ENCODE data around the gene ZFAND3. TPM values are rescaled to one million over a fixed set of nuclear protein-coding genes. Genes with fewer than 3 reads are reported as not detected.
"Not testable (repeated sequence)": the region's sequence is repeated elsewhere in the genome, so short reads cannot be mapped to it uniquely, and the experiment has no call there.

Gene ZFAND3
- total RNA-seq, 1 donor: 25.6 TPM

DNA sequence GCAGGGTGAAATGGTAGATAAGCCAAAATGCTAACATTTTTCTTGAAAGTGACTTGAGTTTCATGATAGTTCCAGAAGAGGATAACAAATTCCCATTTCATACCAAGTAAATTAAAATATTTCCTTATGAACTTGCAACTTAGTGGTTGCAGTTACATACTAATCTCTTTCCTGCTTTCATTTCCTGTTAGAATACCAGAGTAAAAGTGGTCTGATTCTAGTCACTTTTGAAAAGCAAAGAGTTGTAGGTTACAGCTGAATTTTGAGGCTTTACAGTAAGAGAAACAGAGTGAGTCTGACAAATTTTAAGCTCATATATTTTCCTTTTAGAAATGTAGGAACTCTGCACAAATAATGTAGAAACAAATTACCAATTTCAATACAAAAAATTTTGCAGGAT is 117.4 kb downstream of the ZFAND3 start:
- Histone ChIP-seq H3K27me3 (ENCODE audit: insufficient read depth, low read length) (no peaks in the 10 kb centered on the region), H3K4me3 (ENCODE audit: low read length) (no peak overlapping the region), H3K9me3 (ENCODE audit: low read depth, low read length) (no peaks in the 10 kb centered on the region), H3K4me1 (ENCODE audit: insufficient read depth, low read length) (peaks cover 5% of the 10 kb centered on the region)

DNA sequence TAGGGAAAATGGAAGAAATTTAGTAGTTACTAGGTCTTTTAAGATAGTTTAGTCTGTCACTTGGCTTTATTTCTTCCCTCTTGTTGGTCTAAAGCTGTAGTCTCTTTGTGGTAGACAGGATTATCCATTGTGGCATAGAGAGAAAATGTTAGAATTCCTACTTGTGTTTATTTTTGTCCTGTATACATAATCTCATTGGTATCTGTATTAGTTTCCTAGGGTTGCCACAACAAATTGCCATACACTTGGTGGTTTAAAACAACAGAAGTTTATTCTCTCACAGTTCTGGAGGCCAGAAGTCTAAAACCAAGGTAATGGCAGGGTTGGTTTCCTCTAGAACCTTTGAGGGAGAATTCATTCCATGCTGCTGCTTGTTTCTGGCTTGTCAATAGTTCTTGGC is 119.4 kb downstream of the ZFAND3 start:
- no peaks in the 10 kb centered on the region for H3K9me3 ChIP-seq (ENCODE audit: low read depth, low read length)
- H3K4me3 ChIP-seq (ENCODE audit: low read length): no peak overlapping the region
- no peaks in the 10 kb centered on the region for H3K27me3 ChIP-seq (ENCODE audit: insufficient read depth, low read length)
- peaks cover 5% of the 10 kb centered on the region for H3K4me1 ChIP-seq (ENCODE audit: insufficient read depth, low read length)

DNA sequence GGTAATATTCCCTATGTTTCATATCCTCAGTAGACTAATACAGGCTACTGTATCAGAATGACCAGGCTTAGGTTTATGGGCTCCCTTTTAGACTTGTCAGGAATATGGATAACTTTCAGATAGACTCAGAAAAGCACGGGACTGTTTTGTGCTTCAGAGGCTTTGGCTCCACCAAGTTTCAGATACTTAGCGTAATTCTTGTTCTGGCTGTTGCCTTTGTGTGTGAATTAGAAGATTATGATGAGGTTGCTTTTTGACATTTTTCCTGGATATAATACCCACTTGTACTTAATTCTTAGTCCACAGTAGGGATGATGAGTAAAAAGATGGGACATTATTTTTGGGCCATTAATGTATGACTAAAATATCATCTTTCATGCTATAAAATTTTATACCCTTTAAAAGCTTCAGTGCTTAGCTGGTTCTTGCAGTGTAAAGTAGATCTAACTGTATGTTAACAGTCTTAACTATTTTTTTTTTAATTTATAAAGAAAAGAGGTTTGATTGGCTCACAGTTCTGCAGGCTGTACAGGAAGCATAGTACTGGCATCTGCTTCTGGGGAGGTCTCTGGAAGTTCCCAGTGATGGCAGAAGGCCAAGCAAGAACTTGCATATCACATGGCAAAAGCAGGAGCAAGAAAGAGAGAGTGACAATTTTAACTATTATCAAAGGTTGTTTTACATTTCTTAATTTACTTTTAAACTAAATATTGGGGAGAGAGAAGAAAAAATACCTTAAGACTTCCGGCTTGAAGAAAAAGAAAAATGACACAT is 120.7 kb downstream of the ZFAND3 start:
- H3K9me3 ChIP-seq (ENCODE audit: low read depth, low read length): no peaks in the 10 kb centered on the region
- H3K4me1 ChIP-seq (ENCODE audit: insufficient read depth, low read length): peaks cover 5% of the 10 kb centered on the region

DNA sequence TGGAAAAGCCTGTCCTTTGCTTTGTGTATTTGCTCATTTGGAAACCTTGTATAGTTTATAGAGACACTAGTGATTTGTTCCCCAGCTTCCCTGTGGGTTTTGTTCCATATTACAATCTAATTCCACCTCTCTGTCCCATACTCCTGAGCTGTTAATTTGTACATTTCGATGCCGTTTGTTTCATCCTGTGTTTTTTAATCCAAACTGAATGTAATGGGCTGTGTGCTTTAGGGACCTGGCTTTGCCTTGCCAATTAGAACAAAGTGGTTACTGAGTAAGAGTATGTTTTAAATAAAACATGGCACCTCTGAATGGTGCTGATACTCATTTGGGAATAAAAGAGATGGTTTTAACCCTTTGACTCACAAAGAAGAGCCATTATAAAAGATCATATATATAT is 122.3 kb downstream of the ZFAND3 start:
- peaks cover 5% of the 10 kb centered on the region for H3K4me1 ChIP-seq (ENCODE audit: insufficient read depth, low read length)
- no peaks in the 10 kb centered on the region for H3K27me3 ChIP-seq (ENCODE audit: insufficient read depth, low read length)
- H3K4me3 ChIP-seq (ENCODE audit: low read length): no peak overlapping the region
- no peaks in the 10 kb centered on the region for H3K9me3 ChIP-seq (ENCODE audit: low read depth, low read length)

More for the DNA sequence above, 120.7 kb downstream of the ZFAND3 start:
- Histone ChIP-seq H3K27me3 (ENCODE audit: insufficient read depth, low read length) (no peaks in the 10 kb centered on the region), H3K4me3 (ENCODE audit: low read length) (no peak overlapping the region)

DNA sequence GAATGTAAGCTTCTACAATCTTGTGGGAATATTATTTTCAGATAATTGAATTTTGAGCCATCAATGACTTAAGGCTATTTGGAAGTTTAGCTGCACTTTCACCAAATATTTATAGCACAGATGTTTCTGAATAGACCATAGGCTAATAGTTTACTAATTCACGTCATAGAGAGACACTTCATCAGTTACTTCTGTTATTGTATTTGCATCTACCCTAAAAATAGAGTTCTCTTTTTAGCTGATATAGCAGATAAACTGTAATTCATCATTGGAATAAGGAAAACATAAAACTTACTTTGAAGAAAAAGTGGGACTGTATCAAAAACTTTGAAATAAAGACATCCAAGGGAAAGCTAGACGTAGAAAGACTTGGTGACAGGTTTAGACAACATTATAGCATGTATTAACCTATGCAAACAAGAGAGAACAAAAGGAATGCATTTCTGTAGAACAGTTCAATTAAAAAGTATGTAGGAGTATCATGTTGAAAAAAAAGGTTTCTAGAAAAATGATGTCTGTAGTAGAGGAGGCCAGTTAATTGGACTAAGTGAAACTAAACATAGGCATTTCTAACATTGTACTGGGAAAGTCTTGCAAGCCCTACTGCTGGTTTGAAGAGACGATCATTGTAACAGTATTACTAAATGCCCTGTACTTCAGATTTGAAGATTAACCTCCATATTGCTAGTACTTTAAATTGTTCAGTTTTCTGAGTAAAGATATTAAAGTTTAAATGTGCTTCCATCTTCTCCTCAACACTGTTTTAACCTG is 123.3 kb downstream of the ZFAND3 start:
- Histone ChIP-seq H3K4me1 (ENCODE audit: insufficient read depth, low read length) (no peaks in the 10 kb centered on the region), H3K9me3 (ENCODE audit: low read depth, low read length) (no peaks in the 10 kb centered on the region), H3K4me3 (ENCODE audit: low read length) (no peak overlapping the region), H3K27me3 (ENCODE audit: insufficient read depth, low read length) (no peaks in the 10 kb centered on the region)

DNA sequence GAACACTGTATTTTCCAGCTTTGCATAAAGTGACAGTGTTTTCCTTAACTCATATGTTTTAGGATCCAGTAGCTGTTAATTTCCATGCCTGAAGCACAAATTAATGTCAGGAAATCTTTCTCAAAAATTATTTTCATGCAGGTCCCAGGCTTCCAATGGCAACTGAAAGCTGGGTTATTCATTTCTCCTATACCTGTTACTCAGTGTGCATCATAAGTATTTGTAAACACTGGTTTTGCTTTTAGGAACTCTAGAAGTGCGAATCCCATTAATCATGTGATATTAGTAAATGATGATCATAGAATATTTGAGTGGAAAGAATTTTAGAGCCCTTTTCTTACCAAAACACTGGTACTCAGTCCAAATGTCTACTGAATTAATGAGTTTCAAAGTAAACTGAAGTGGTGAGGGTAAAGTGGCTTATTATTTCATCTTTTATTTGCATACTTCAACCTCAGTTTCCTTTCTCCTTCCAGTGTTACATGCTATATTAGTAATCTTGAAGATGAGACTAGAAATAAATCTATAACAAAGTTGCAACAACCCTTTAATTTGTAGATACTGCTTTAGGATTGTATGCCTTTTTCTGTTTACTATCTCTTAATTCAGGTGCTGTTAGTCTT is 124.0 kb downstream of the ZFAND3 start:
- no peak overlapping the region for H3K4me3 ChIP-seq (ENCODE audit: low read length)
- no peaks in the 10 kb centered on the region for H3K9me3 ChIP-seq (ENCODE audit: low read depth, low read length)
- H3K4me1 ChIP-seq (ENCODE audit: insufficient read depth, low read length): no peaks in the 10 kb centered on the region
- H3K27me3 ChIP-seq (ENCODE audit: insufficient read depth, low read length): no peaks in the 10 kb centered on the region

DNA sequence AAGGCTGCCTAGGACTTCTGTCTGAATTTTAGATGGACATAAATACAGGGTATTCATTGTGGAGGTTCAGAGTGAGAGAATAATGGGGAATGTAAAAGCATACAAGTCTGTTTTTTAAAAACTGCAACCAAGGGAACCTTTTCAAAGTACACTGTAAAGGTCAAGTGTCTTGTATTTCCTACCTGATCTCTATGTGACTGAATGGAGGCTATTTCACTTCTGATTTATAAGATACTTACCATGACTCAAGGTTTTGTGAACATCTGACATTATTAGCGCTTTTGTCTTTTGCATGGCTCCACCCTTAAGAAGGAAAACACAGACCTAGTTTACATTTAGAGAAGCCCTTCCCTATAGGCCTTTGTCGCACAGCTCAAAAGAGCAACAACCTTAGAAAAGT is 126.5 kb downstream of the ZFAND3 start:
- Histone ChIP-seq H3K4me1 (ENCODE audit: insufficient read depth, low read length) (peaks cover 5% of the 10 kb centered on the region), H3K9me3 (ENCODE audit: low read depth, low read length) (no peaks in the 10 kb centered on the region), H3K27me3 (ENCODE audit: insufficient read depth, low read length) (no peaks in the 10 kb centered on the region), H3K4me3 (ENCODE audit: low read length) (no peak overlapping the region)

DNA sequence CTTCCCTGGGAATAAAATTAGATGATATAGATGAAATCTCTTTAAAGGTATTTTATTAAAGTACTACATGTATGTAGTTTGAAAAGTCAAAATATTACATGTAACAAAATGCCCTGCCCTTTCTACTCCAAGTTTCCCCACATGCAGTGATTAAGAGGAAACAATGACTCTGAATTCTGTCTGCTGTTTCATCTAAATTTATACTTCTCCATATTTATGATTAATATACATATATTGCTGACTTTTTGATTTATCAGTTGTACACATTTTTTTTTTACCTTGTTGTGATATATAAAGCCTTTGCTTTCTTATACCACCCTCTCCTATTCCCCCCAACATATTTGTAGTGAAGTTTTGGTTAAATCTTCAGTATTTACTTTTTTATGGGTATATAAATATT is 127.9 kb downstream of the ZFAND3 start:
- Histone ChIP-seq H3K27me3 (ENCODE audit: insufficient read depth, low read length) (no peaks in the 10 kb centered on the region), H3K4me1 (ENCODE audit: insufficient read depth, low read length) (peaks cover 12% of the 10 kb centered on the region), H3K4me3 (ENCODE audit: low read length) (no peak overlapping the region), H3K9me3 (ENCODE audit: low read depth, low read length) (no peaks in the 10 kb centered on the region)

DNA sequence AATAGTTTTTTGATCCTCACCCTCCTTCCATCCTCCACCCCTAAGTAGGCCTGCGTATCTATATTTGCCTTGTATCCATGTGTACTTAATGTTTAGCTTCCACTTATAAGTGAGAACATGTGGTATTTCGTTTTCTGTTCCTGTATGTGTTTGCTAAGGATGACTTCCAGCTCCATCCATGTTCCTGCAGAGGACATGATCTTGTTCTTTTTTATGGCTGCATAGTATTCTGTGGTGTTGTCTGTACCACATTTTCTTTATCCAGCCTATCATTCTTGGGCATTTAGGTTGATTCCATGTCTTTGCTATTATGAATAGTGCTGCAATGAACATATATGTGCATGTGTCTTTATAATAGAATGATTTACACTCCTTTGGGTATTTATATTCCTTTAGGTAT is 129.1 kb downstream of the ZFAND3 start:
- peaks cover 14% of the 10 kb centered on the region for H3K4me1 ChIP-seq (ENCODE audit: insufficient read depth, low read length)
- not testable (repeated sequence) for H3K4me3 ChIP-seq (ENCODE audit: low read length); H3K9me3 ChIP-seq (ENCODE audit: low read depth, low read length); H3K27me3 ChIP-seq (ENCODE audit: insufficient read depth, low read length)

DNA sequence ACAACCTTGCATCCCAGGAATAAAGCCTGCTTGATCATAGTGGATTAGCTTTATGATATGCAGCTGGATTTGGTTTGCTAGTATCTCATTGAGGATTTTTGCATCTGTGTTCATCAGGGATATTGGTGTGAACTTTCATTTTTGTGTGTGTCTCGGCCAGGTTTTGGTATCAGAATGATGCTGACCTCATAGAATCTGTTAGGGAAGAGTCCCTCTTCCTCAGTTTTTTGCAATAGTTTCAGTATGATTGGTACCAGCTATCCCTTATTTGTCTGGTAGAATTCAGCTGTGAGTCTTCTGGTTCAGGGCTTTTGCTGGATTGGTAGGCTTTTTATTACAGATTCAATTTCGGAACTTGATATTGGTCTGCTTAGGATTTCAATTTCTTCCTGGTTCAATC is 132.5 kb downstream of the ZFAND3 start:
- Histone ChIP-seq H3K4me3 (ENCODE audit: low read length) (no peak overlapping the region), H3K9me3 (ENCODE audit: low read depth, low read length) (no peaks in the 10 kb centered on the region), H3K4me1 (ENCODE audit: insufficient read depth, low read length) (peaks cover 14% of the 10 kb centered on the region), H3K27me3 (ENCODE audit: insufficient read depth, low read length) (no peaks in the 10 kb centered on the region)

DNA sequence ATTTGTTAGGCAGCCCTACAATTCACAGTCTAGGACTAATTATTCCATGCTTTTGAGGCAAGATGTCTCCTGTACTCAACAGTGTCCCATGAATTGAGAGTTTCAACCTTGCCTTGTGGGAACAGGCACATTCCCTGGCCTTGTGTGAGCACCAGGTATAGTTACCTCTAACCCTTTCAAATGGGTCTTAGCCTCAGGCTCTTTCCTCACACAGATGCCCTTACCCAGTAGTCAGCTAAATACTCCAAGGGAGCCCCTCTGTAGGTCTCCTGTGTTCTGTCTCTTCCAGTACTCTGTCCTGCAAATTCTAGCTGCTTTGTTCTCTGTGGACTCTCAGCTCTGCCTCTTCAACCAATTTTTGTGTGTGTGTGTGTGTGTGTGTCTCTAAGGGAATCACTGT is 135.3 kb downstream of the ZFAND3 start:
- peaks cover 9% of the 10 kb centered on the region for H3K4me1 ChIP-seq (ENCODE audit: insufficient read depth, low read length)
- H3K4me3 ChIP-seq (ENCODE audit: low read length): no peak overlapping the region
- H3K27me3 ChIP-seq (ENCODE audit: insufficient read depth, low read length): no peaks in the 10 kb centered on the region
- H3K9me3 ChIP-seq (ENCODE audit: low read depth, low read length): no peaks in the 10 kb centered on the region

DNA sequence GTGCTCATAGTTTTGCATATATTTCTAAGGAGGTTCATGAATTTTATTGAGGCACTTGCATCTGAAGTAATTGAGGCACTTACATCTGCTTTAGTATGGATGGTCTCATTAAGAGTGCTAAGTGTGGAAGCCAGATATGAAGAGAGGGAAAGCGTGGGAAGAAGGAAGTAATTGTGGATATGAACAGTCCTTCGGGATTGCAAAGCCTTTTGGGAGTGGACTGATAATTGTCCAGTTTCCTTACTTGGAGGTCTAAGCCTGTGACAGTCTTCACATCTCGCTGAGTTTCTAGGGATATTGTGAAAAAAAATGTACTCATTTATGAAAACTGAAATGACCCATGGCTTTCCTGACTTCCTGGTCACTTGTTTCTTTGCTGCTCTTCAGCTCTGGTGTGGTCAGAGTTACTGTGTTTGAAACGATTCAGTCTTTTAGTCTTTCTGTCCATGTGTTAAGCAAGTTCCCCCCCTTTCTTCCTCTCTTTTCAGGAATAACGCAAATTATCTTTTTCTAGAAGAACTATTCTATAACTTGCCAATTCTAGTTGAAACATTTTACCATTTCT is 137.3 kb downstream of the ZFAND3 start:
- no peaks in the 10 kb centered on the region for H3K27me3 ChIP-seq (ENCODE audit: insufficient read depth, low read length)
- no peak overlapping the region for H3K4me3 ChIP-seq (ENCODE audit: low read length)
- H3K9me3 ChIP-seq (ENCODE audit: low read depth, low read length): no peaks in the 10 kb centered on the region
- H3K4me1 ChIP-seq (ENCODE audit: insufficient read depth, low read length): peaks cover 9% of the 10 kb centered on the region

DNA sequence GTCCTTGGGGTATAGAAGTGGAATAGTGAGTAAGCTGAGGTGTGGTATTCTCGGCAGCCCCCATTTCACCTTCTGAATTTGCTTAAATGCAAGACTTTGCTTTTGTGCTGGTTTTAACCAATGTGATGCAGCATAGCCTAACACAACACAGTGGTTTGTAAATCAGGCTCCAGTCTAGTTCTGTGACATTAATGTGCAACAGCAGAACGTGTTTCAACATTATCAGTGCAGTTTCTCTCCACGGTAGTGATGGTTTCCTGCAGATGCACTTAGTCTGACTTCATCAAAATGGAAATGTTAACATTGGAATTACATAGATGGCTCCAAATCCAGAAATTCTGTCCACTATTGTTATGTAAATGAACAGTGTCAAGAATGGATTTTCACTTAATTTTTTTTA is 139.5 kb downstream of the ZFAND3 start:
- Histone ChIP-seq H3K9me3 (ENCODE audit: low read depth, low read length) (no peaks in the 10 kb centered on the region), H3K4me1 (ENCODE audit: insufficient read depth, low read length) (no peaks in the 10 kb centered on the region), H3K4me3 (ENCODE audit: low read length) (no peak overlapping the region), H3K27me3 (ENCODE audit: insufficient read depth, low read length) (no peaks in the 10 kb centered on the region)

DNA sequence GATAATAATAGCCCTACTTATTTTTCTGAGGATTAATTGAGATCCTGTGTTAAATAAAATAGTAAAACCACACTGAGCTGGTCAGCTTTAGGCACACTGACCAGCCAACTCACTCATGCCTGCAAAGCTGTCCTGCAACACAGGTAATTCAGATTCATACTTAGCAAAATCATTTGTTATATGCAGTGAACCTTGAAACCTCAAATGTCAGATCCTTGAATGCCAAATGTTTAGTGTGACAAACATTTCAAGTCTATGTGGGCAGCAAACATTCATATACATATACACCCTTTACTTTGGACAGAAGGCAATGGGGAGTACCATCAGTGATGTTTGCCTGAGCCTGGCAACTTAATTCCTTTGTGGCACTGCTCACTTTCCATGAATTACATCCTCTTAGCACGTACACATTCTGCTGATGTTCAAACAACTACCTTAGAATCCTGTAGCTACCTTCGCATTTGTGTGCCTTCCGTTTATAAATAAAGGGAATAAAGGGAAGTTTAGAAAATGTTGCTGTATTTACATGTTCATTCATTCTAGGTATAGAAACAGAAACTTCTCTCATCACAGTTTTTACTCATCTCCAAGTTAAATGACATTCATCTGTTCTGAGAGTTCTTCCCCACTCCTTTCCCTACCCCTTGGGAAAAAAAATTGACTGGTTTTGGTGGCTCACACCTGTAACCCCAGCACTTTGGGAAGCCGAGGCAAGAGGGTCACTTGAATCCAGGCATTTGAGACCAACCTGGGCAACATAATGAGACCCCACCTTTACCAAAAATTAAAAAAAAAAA is 140.8 kb downstream of the ZFAND3 start:
- H3K4me3 ChIP-seq (ENCODE audit: low read length): no peak overlapping the region
- H3K4me1 ChIP-seq (ENCODE audit: insufficient read depth, low read length): no peaks in the 10 kb centered on the region
- H3K9me3 ChIP-seq (ENCODE audit: low read depth, low read length): no peaks in the 10 kb centered on the region
- H3K27me3 ChIP-seq (ENCODE audit: insufficient read depth, low read length): no peaks in the 10 kb centered on the region
